HG02852 (cell line): Measurements from ENCODE around the gene NCS1.

Source experiments
- ATAC-seq: cut with Tn5 transposase; IDR thresholded peaks from one replicate; pipeline ENCODE4 v1.9.1; 2021; ENCODE audit warnings: mild to moderate bottlenecking, moderate library complexity; ENCODE audit not compliant: unreplicated experiment

The NCS1 gene

GRCh38 chr9:130147198-130147597 lies 25.0 kb upstream of the NCS1 start:
- no peak for ATAC-seq

- no peak for ATAC-seq
Measured at GRCh38 chr9:130147910-130148309, 24.3 kb upstream of the NCS1 start.

GRCh38 chr9:130149031-130149430 lies 23.2 kb upstream of the NCS1 start:
- no peak for ATAC-seq

GRCh38 chr9:130149654-130150286 lies 22.4 kb upstream of the NCS1 start:
- no peak for ATAC-seq

- no peak for ATAC-seq
Measured at GRCh38 chr9:130150779-130151382, 21.3 kb upstream of the NCS1 start.

GRCh38 chr9:130154816-130155215 lies 17.4 kb upstream of the NCS1 start:
- ATAC-seq, result no peak

GRCh38 chr9:130155647-130156046 lies 16.6 kb upstream of the NCS1 start:
- no peak for ATAC-seq

- ATAC-seq, result no peak
Measured at GRCh38 chr9:130156672-130157071, 15.5 kb upstream of the NCS1 start.

GRCh38 chr9:130157079-130157478 lies 15.1 kb upstream of the NCS1 start:
- no peak for ATAC-seq

GRCh38 chr9:130158001-130158400 lies 14.2 kb upstream of the NCS1 start:
- ATAC-seq, result no peak

GRCh38 chr9:130159057-130159456 lies 13.1 kb upstream of the NCS1 start:
- no peak for ATAC-seq

- ATAC-seq, result no peak
Measured at GRCh38 chr9:130159915-130160670, 12.1 kb upstream of the NCS1 start.

- ATAC-seq, result no peak
Measured at GRCh38 chr9:130160862-130161470, 11.2 kb upstream of the NCS1 start.

- ATAC-seq, result no peak
Measured at GRCh38 chr9:130165579-130165978, 6.6 kb upstream of the NCS1 start.

- no peak for ATAC-seq
Measured at GRCh38 chr9:130166399-130166798, 5.8 kb upstream of the NCS1 start.

GRCh38 chr9:130167927-130168326 lies 4.3 kb upstream of the NCS1 start:
- no peak for ATAC-seq

GRCh38 chr9:130171226-130172148 lies 717 bp upstream of the NCS1 start:
- ATAC-seq, result no peak

- no peak for ATAC-seq
Measured at GRCh38 chr9:130172858-130173665, 858 bp downstream of the NCS1 start.

- no peak for ATAC-seq
Measured at GRCh38 chr9:130173666-130173983, 1.4 kb downstream of the NCS1 start.

GRCh38 chr9:130174025-130174424 lies 1.8 kb downstream of the NCS1 start:
- no peak for ATAC-seq
